ENCODE measurements around the gene USP2. TPM values are rescaled to one million over a fixed set of nuclear protein-coding genes. Genes with fewer than 3 reads are reported as not detected.

The USP2 gene
- total and polyA plus RNA-seq, 2 of the 4 experiments (the other 2 are of a cell fraction), result 0.18 to 0.79 TPM

- Histone ChIP-seq H3K4ac (ENCODE audit: low read depth, low read length) (no peak overlapping the region), H3K18ac (ENCODE audit: low read depth, low read length) (no peak overlapping the region), H3K56ac (ENCODE audit: extremely low read depth, insufficient read depth, low read length) (no peak overlapping the region), H3K4me2 (ENCODE audit: low read depth, low read length) (no peak overlapping the region), H2AK9ac (replicated peaks; ENCODE audit: low read depth, low read length, poor library complexity) (no peak overlapping the region), H2AK5ac (ENCODE audit: low read depth, low read length) (no peak overlapping the region), H3K27ac (ENCODE audit: insufficient read depth, low read length) (no peak overlapping the region), H3K4me3 (ENCODE audit: insufficient read depth, low read depth, low read length) (no peak overlapping the region), H4K91ac (ENCODE audit: insufficient read depth, low read depth, low read length) (no peak overlapping the region), H4K8ac (ENCODE audit: low read depth in 2 of 2, low read length in 2 of 2) (no peak overlapping the region), H3K27me3 (ENCODE audit: control insufficient read depth, insufficient read depth, low read length) (peaks cover 2% of the 10 kb centered on the region), H2AFZ (replicated peaks; ENCODE audit: low read length, poor library complexity) (no peak overlapping the region), H3K9me3 (ENCODE audit: control insufficient read depth, insufficient read depth, low read length) (no peaks in the 10 kb centered on the region), H2BK5ac (ENCODE audit: low read depth, low read length, poor library complexity, severe bottlenecking) (no peak overlapping the region), H3K79me1 (ENCODE audit: low read depth in 1 of 2, low read length in 2 of 2) (no peaks in the 10 kb centered on the region), H3K14ac (replicated peaks; ENCODE audit: low read depth, low read length) (no peak overlapping the region; the same call in 1 of the 2 replicates), H3K36me3 (ENCODE audit: control insufficient read depth, insufficient read depth, low read length) (no peaks in the 10 kb centered on the region), H2BK15ac (ENCODE audit: low read depth, low read length) (no peak overlapping the region), H4K20me1 (ENCODE audit: insufficient read depth, low read length) (no peaks in the 10 kb centered on the region), H3K9ac (ENCODE audit: low read depth, low read length) (no peak overlapping the region), H3K4me1 (ENCODE audit: control insufficient read depth, insufficient read depth, low read length) (peaks cover 26% of the 10 kb centered on the region), H2BK120ac (ENCODE audit: low read depth, low read length) (no peak overlapping the region), H4K5ac (ENCODE audit: low read depth, low read length) (no peak overlapping the region), H3K23ac (ENCODE audit: low read depth, low read length) (no peak overlapping the region), H2BK20ac (ENCODE audit: low read depth, low read length) (no peak overlapping the region), H3K9me1 (ENCODE audit: insufficient read depth, low read length) (no peaks in the 10 kb centered on the region; the same call in 1 of the 2 replicates)
- DNase-seq, result no peak
- intact Hi-C loops (cut with micrococcal nuclease), result no loop called here
- CTCF ChIA-PET, result interaction anchor here (0.6 kb wide), 1 partner anchor 69 kb away, joined by 3 read pairs; no protein-coding TSS in a partner anchor
- WGBS, 2 experiments (ENCODE audit: extremely low coverage in 2 of 2, insufficient read length in 1 of 2), result no CpG with 5 or more reads among the region's 6 CpGs
- BruUV-seq (replicated peaks), result no TSS peak
- dilution Hi-C loops (cut with HindIII; ENCODE audit: low sequenced_read_pairs, unreplicated experiment), result no loop called here
- no peak for ATAC-seq (ENCODE audit: low read depth)
- POLR2A ChIA-PET (ENCODE audit: unreplicated experiment), result no interaction called here
- in situ Hi-C loops (cut with MboI; ENCODE audit: low sequenced_read_pairs), result no loop called here
- no peak for TF ChIP-seq RFX5 (IDR thresholded peaks at IDR 0.05; ENCODE audit: low read depth, low read length)
- TF ChIP-seq CHD1 (IDR thresholded peaks at IDR 0.05; ENCODE audit: low read depth, low read length), result no peak
- TF ChIP-seq NFE2L2 (IDR thresholded peaks at IDR 0.05; ENCODE audit: low read depth, low read length), result no peak
- no peak for TF ChIP-seq CEBPB (IDR thresholded peaks at IDR 0.05; ENCODE audit: low read depth, low read length)
- TF ChIP-seq CTCF (conservative IDR thresholded peaks at IDR 0.05; ENCODE audit: low read depth, low read length), result no peak
- no peak for TF ChIP-seq SMC3 (IDR thresholded peaks at IDR 0.05; ENCODE audit: low read depth, low read length)
- no peak for TF ChIP-seq MAFK (IDR thresholded peaks at IDR 0.05; ENCODE audit: low read depth, low read length)
- no peak for TF ChIP-seq MAZ (IDR thresholded peaks at IDR 0.05; ENCODE audit: borderline replicate concordance, low read depth, low read length)
- TF ChIP-seq ELK1 (IDR thresholded peaks at IDR 0.05; ENCODE audit: borderline replicate concordance, low read depth, low read length), result no peak
- no peak for TF ChIP-seq MXI1 (IDR thresholded peaks at IDR 0.05; ENCODE audit: borderline replicate concordance, low read depth, low read length)
- TF ChIP-seq RCOR1 (IDR thresholded peaks at IDR 0.05; ENCODE audit: insufficient replicate concordance, low read length), result no peak
- no peak for TF ChIP-seq FOS (IDR thresholded peaks at IDR 0.05; ENCODE audit: low read depth, low read length)
- TF ChIP-seq RAD21 (IDR thresholded peaks at IDR 0.05; ENCODE audit: low read length), result no peak
- TF ChIP-seq USF2 (IDR thresholded peaks at IDR 0.05; ENCODE audit: low read depth, low read length), result no peak
- no peak for TF ChIP-seq BHLHE40 (IDR thresholded peaks at IDR 0.05; ENCODE audit: low read depth, low read length)
Measured at GRCh38 chr11:119377961-119378667, 3.4 kb downstream of the USP2 start.

Measured in IMR-90 (cell line).